ENCODE measurements around the gene STOML3. TPM values are rescaled to one million over a fixed set of nuclear protein-coding genes. Genes with fewer than 3 reads are reported as not detected.

STOML3 gene
- total and polyA plus RNA-seq, 2 of the 8 experiments (the other 6 are each of a cell fraction or from before 2014, with no cell fraction given), result 0.06 TPM; not detected in 1

- H3K23me2 ChIP-seq (ENCODE audit: low read depth, low read length), result no peaks in the 10 kb centered on the region
- no peak overlapping the region for H3K4me2 ChIP-seq (ENCODE audit: insufficient read depth in 1 of 2, low read depth in 2 of 2, low read length in 2 of 2)
- no peak overlapping the region for H3K18ac ChIP-seq (ENCODE audit: extremely low read depth, low read length)
- H3K9ac ChIP-seq (replicated peaks in 1 of 4; ENCODE audit: extremely low read depth in 1 of 4, low read depth in 3 of 4, low read length in 3 of 4), result no peak overlapping the region
- no peak overlapping the region for H2AFZ ChIP-seq (ENCODE audit: low read length)
- no peak overlapping the region for H2BK12ac ChIP-seq (ENCODE audit: low read depth, low read length)
- no peak overlapping the region for H3K14ac ChIP-seq (ENCODE audit: insufficient read length)
- no peak overlapping the region for H2BK20ac ChIP-seq (ENCODE audit: low read length)
- peaks cover 10 to 22% (median 16%) of the 10 kb centered on the region in 4 experiments; a peak in 5 of 7 replicates for H3K4me1 ChIP-seq (replicated peaks in 1 of 4; ENCODE audit: control insufficient read depth in 3 of 4, insufficient read depth in 4 of 4, low read length in 3 of 4)
- POLR2A ChIA-PET (ENCODE audit: partially characterized antibody), result interaction anchor here (1.7 to 8.0 kb wide), 3 partner anchors 8 to 16 kb away, joined by 6 to 73 read pairs (median 29); partner anchors contain the start of genes NHLRC3 and PROSER1
- no peak overlapping the region for H3K4me3 ChIP-seq (ENCODE audit: extremely low read depth in 1 of 4, insufficient read depth in 2 of 4, low read depth in 3 of 4, low read length in 4 of 4)
- H3K27ac ChIP-seq (ENCODE audit: low read depth, low read length), result 0 out of 2 replicates have a peak overlapping the region, but pooled peaks have one; percentile 22
- no peak overlapping the region for H4K5ac ChIP-seq (ENCODE audit: insufficient read length, low read depth, low read length)
- H3K4ac ChIP-seq (replicated peaks; ENCODE audit: insufficient read length, low read depth, low read length), result no peak overlapping the region
- WGBS, 2 experiments (ENCODE audit: extremely low coverage in 1 of 2, insufficient coverage in 1 of 2, insufficient read length in 1 of 2, insufficient replicate concordance in 2 of 2, low coverage in 1 of 2, low lambda C conversion rate in 2 of 2, missing lambda C conversion rate in 1 of 2), result 85% methylated on average over 4 of the region's 4 CpGs; no CpG with 5 or more reads in 1 of the 2 experiments
- no peak overlapping the region for H4K91ac ChIP-seq (replicated peaks; ENCODE audit: insufficient read length, low read length)
- H3K9me3 ChIP-seq (ENCODE audit: insufficient read depth in 2 of 2, low read depth in 1 of 2, low read length in 1 of 2), result no peaks in the 10 kb centered on the region
- H3K27me3 ChIP-seq (replicated peaks in 1 of 4; ENCODE audit: control insufficient read depth in 3 of 4, extremely low read depth in 1 of 4, insufficient read depth in 3 of 4, low read length in 3 of 4), result no peaks in the 10 kb centered on the region
- peaks cover 11 to 86% (median 39%) of the 10 kb centered on the region in 4 experiments for H3K36me3 ChIP-seq (ENCODE audit: control insufficient read depth in 2 of 4, insufficient read depth in 4 of 4, low read length in 3 of 4)
- H3K79me2 ChIP-seq (ENCODE audit: control insufficient read depth in 1 of 2, insufficient read depth in 2 of 2, low read length in 2 of 2), result peaks cover 0 to 4% of the 10 kb centered on the region in 2 experiments; a peak in 1 of 4 replicates
- H2BK15ac ChIP-seq (ENCODE audit: low read length), result no peak overlapping the region
- H2BK120ac ChIP-seq (replicated peaks; ENCODE audit: low read depth, low read length), result no peak overlapping the region
- FAIRE-seq (no peak), DNase-seq (ENCODE audit: low read depth in 1 of 2, low spot score in 2 of 2) (no peak)
- H2AK5ac ChIP-seq (ENCODE audit: low read depth, low read length), result no peak overlapping the region
- H2BK5ac ChIP-seq (ENCODE audit: low read depth, low read length), result no peak overlapping the region
- H3K56ac ChIP-seq (replicated peaks; ENCODE audit: insufficient read length, low read depth, low read length), result no peak overlapping the region
- H3K23ac ChIP-seq (ENCODE audit: insufficient read length), result no peak overlapping the region
- CTCF ChIA-PET (ENCODE audit: partially characterized antibody), result interaction anchor here (1.1 to 1.5 kb wide), 2 partner anchors 8 to 592 kb away, joined by 4 to 8 read pairs; no protein-coding TSS in a partner anchor
- H4K8ac ChIP-seq (ENCODE audit: extremely low read depth, insufficient read depth, low read length), result no peak overlapping the region
- peaks cover 3 to 7% of the 10 kb centered on the region in 2 experiments for H4K20me1 ChIP-seq (replicated peaks in 1 of 2; ENCODE audit: control insufficient read depth in 1 of 2, insufficient read depth in 2 of 2, low read length in 2 of 2)
- H3K79me1 ChIP-seq (ENCODE audit: low read depth, low read length), result no peaks in the 10 kb centered on the region; the same call in 1 of the 2 replicates
- no peak for TF ChIP-seq RNF2 (IDR thresholded peaks at IDR 0.05; ENCODE audit: borderline replicate concordance, low read depth, low read length, missing control alignments, poor library complexity, severe bottlenecking)
- no peak for TF ChIP-seq TEAD4 (IDR thresholded peaks at IDR 0.05; ENCODE audit: low read depth, low read length)
- no peak for TF ChIP-seq KDM1A (IDR thresholded peaks at IDR 0.05; ENCODE audit: borderline replicate concordance, low read length)
- no peak for TF ChIP-seq KDM5A (IDR thresholded peaks at IDR 0.05; ENCODE audit: low read length)
- no peak for TF ChIP-seq POU5F1 (IDR thresholded peaks at IDR 0.05; ENCODE audit: low read depth, low read length)
- TF ChIP-seq SUZ12 (IDR thresholded peaks at IDR 0.05; ENCODE audit: low read length), result no peak
- no peak for TF ChIP-seq GTF2F1 (IDR thresholded peaks at IDR 0.05; ENCODE audit: borderline replicate concordance, low read depth, low read length)
- no peak for TF ChIP-seq RXRA (IDR thresholded peaks at IDR 0.05; ENCODE audit: insufficient read depth, low read depth, low read length)
- TF ChIP-seq SRF (IDR thresholded peaks at IDR 0.05; ENCODE audit: low read depth, low read length), result no peak
- TF ChIP-seq CEBPB (IDR thresholded peaks at IDR 0.05; ENCODE audit: low read depth, low read length), result no peak
These were observed 30.3 kb upstream of the STOML3 start for GRCh38 chr13:39020853-39021462.
